H1 (cell line): ENCODE measurements around the gene CRYBA4. TPM values are rescaled to one million over a fixed set of nuclear protein-coding genes. Genes with fewer than 3 reads are reported as not detected.

Experiments
- CTCF ChIA-PET: fragments of 300-600 bp; sonication (Branson Sonifier 250); formaldehyde crosslinking; loops from one replicate; lab custom pipeline; 2021; ENCODE audit not compliant: partially characterized antibody; lab: Charles Lee
- POLR2A ChIA-PET: fragments of 300-600 bp; sonication (Branson Sonifier 250); formaldehyde crosslinking; loops from one replicate; lab custom pipeline; 2021; ENCODE audit warnings: inconsistent platforms; ENCODE audit not compliant: partially characterized antibody; lab: Charles Lee
- DNase-seq, 2 experiments: peaks; one replicate each; pipeline versions ENCODE4 v3.0.0 to v3.0.0-alpha.2; 2010 to 2022; ENCODE audit warnings: low spot score in 2 of 2, low read depth in 1 of 2, mixed read lengths in 1 of 2
- FAIRE-seq: peaks from 2 replicates; lab custom pipeline; 2011; peaks lifted over from hg19 to GRCh38; lab: Jason Lieb, UNC
- H2AFZ ChIP-seq: 2 replicates; pipeline ENCODE4 v1.8.1; 2012; ENCODE audit warnings: low read length, inconsistent platforms
- H2AK5ac ChIP-seq: 2 replicates; pipeline ENCODE4 v1.6.1; 2013; ENCODE audit warnings: low read depth, low read length
- H2BK120ac ChIP-seq: replicated peaks from 2 replicates; pipeline ENCODE3; 2013; ENCODE audit warnings: low read depth, low read length, inconsistent platforms
- H2BK12ac ChIP-seq: 2 replicates; pipeline ENCODE4 v1.6.1; 2013; ENCODE audit warnings: low read depth, low read length
- H2BK15ac ChIP-seq: 2 replicates; pipeline ENCODE4 v1.6.1; 2013; ENCODE audit warnings: low read length
- H2BK20ac ChIP-seq: 2 replicates; pipeline ENCODE4 v1.6.1; 2013; ENCODE audit warnings: low read length
- H2BK5ac ChIP-seq: 2 replicates; pipeline ENCODE4 v1.6.1; 2013; ENCODE audit warnings: low read depth, low read length
- H3K14ac ChIP-seq: 2 replicates; pipeline ENCODE4 v1.6.1; 2013; ENCODE audit warnings: inconsistent platforms; ENCODE audit not compliant: insufficient read length
- H3K18ac ChIP-seq: 2 replicates; pipeline ENCODE4 v1.6.1; 2013; ENCODE audit warnings: low read length; ENCODE audit errors: extremely low read depth
- H3K23ac ChIP-seq: 2 replicates; pipeline ENCODE4 v1.6.1; 2013; ENCODE audit warnings: inconsistent platforms; ENCODE audit not compliant: insufficient read length
- H3K23me2 ChIP-seq: 2 replicates; pipeline ENCODE4 v1.6.1; 2013; ENCODE audit warnings: low read depth, low read length
- H3K27ac ChIP-seq: 2 replicates; pipeline ENCODE4 v1.6.1; 2011; ENCODE audit warnings: low read depth, low read length, inconsistent platforms
- H3K27me3 ChIP-seq, 4 experiments: replicated peaks in 1 of 4; 1 replicate in 1 of 4; 2 replicates in 3 of 4; pipeline versions ENCODE4 v1.6.1 to v1.8.1; 2011 to 2013; ENCODE audit warnings: low read length in 3 of 4, mild to moderate bottlenecking in 3 of 4, inconsistent platforms in 2 of 4, mixed read lengths in 2 of 4, moderate library complexity in 1 of 4; ENCODE audit not compliant: control insufficient read depth in 3 of 4, insufficient read depth in 3 of 4; ENCODE audit errors: extremely low read depth in 1 of 4
- H3K36me3 ChIP-seq, 4 experiments: 2 replicates each; pipeline versions ENCODE4 v1.6.1 to v1.8.1; 2011 to 2013; ENCODE audit warnings: mild to moderate bottlenecking in 4 of 4, low read length in 3 of 4, moderate library complexity in 2 of 4, control low read depth in 1 of 4, inconsistent platforms in 1 of 4; ENCODE audit not compliant: insufficient read depth in 4 of 4, control insufficient read depth in 2 of 4
- H3K4ac ChIP-seq: replicated peaks from 2 replicates; pipeline ENCODE3; 2013; ENCODE audit warnings: low read length, low read depth, mixed read lengths, inconsistent platforms; ENCODE audit not compliant: insufficient read length
- H3K4me1 ChIP-seq, 4 experiments: replicated peaks in 1 of 4; 1 replicate in 1 of 4; 2 replicates in 3 of 4; pipeline versions ENCODE4 v1.6.1 to v1.8.1; 2011 to 2013; ENCODE audit warnings: low read length in 3 of 4, inconsistent platforms in 2 of 4, mixed read lengths in 1 of 4; ENCODE audit not compliant: insufficient read depth in 4 of 4, control insufficient read depth in 3 of 4
- H3K4me2 ChIP-seq, 2 experiments: 2 replicates each; pipeline versions ENCODE4 v1.6.1 to v1.8.1; 2011 to 2013; ENCODE audit warnings: low read depth in 2 of 2, low read length in 2 of 2, control low read depth in 1 of 2, inconsistent platforms in 1 of 2, mild to moderate bottlenecking in 1 of 2; ENCODE audit not compliant: insufficient read depth in 1 of 2
- H3K4me3 ChIP-seq, 4 experiments: fragments of 200-600, 300-600 bp in 1 of 4; sonication (generic), shearing (Covaris generic), sonication (Bioruptor Twin) in 1 of 4; 2 replicates each; pipeline versions ENCODE4 v1.5.1 to v1.8.1; 2011 to 2016; ENCODE audit warnings: low read length in 4 of 4, low read depth in 3 of 4, control low read depth in 2 of 4, inconsistent platforms in 2 of 4, mild to moderate bottlenecking in 2 of 4, mixed read lengths in 1 of 4, moderate library complexity in 1 of 4; ENCODE audit not compliant: insufficient read depth in 2 of 4; ENCODE audit errors: extremely low read depth in 1 of 4
- H3K56ac ChIP-seq: replicated peaks from 2 replicates; pipeline ENCODE3; 2013; ENCODE audit warnings: low read depth, mild to moderate bottlenecking, mixed read lengths, low read length, inconsistent platforms; ENCODE audit not compliant: insufficient read length
- H3K79me1 ChIP-seq: 2 replicates; pipeline ENCODE4 v1.6.1; 2013; ENCODE audit warnings: low read depth, low read length, control low read depth
- H3K79me2 ChIP-seq, 2 experiments: 2 replicates each; pipeline versions ENCODE4 v1.6.1 to v1.8.1; 2012 to 2013; ENCODE audit warnings: low read length in 2 of 2, mild to moderate bottlenecking in 2 of 2, inconsistent platforms in 1 of 2; ENCODE audit not compliant: insufficient read depth in 2 of 2, control insufficient read depth in 1 of 2
- H3K9ac ChIP-seq, 4 experiments: replicated peaks in 1 of 4; 1 replicate in 1 of 4; 2 replicates in 3 of 4; pipeline versions ENCODE4 v1.6.1 to v1.8.1; 2011 to 2013; ENCODE audit warnings: low read depth in 3 of 4, low read length in 3 of 4, control low read depth in 2 of 4, mild to moderate bottlenecking in 2 of 4, moderate library complexity in 2 of 4, inconsistent platforms in 1 of 4; ENCODE audit errors: extremely low read depth in 1 of 4
- H3K9me3 ChIP-seq, 2 experiments: 2 replicates each; pipeline versions ENCODE4 v1.6.1 to v1.8.1; 2012 to 2013; ENCODE audit warnings: mild to moderate bottlenecking in 2 of 2, moderate library complexity in 2 of 2, control low read depth in 1 of 2, inconsistent platforms in 1 of 2, low read depth in 1 of 2, low read length in 1 of 2, mixed read lengths in 1 of 2; ENCODE audit not compliant: insufficient read depth in 2 of 2
- H4K20me1 ChIP-seq, 2 experiments: replicated peaks in 1 of 2; 2 replicates each; pipeline versions ENCODE3 to v1.8.1; 2011 to 2013; ENCODE audit warnings: inconsistent platforms in 2 of 2, low read length in 2 of 2, mild to moderate bottlenecking in 1 of 2; ENCODE audit not compliant: insufficient read depth in 2 of 2, control insufficient read depth in 1 of 2
- H4K5ac ChIP-seq: 2 replicates; pipeline ENCODE4 v1.6.1; 2013; ENCODE audit warnings: low read length, low read depth, mixed read lengths, inconsistent platforms; ENCODE audit not compliant: insufficient read length
- H4K8ac ChIP-seq: 2 replicates; pipeline ENCODE4 v1.8.0; 2013; ENCODE audit warnings: mild to moderate bottlenecking, moderate library complexity, low read length, inconsistent platforms; ENCODE audit not compliant: insufficient read depth; ENCODE audit errors: extremely low read depth
- H4K91ac ChIP-seq: replicated peaks from 2 replicates; pipeline ENCODE3; 2013; ENCODE audit warnings: low read length, mixed read lengths, inconsistent platforms; ENCODE audit not compliant: insufficient read length
- CEBPB ChIP-seq: IDR thresholded peaks from 2 replicates; pipeline ENCODE4 v1.6.1; 2012; ENCODE audit warnings: low read depth, low read length
- CHD2 ChIP-seq: IDR thresholded peaks from 2 replicates; pipeline ENCODE4 v1.6.1; 2012; ENCODE audit warnings: low read length, improper control_type of control experiment
- CTBP2 ChIP-seq: IDR thresholded peaks from 2 replicates; pipeline ENCODE4 v1.7.0; 2011; ENCODE audit warnings: borderline replicate concordance, mild to moderate bottlenecking, moderate library complexity, mixed read lengths, low read length; ENCODE audit not compliant: insufficient read depth, insufficient read length
- GABPA ChIP-seq: IDR thresholded peaks from 2 replicates; pipeline ENCODE4 v1.6.1; 2011; ENCODE audit warnings: mild to moderate bottlenecking, low read length, moderate library complexity, borderline replicate concordance; ENCODE audit not compliant: insufficient read depth
- JUN ChIP-seq: IDR thresholded peaks from 2 replicates; pipeline ENCODE4 v1.6.1; 2011; ENCODE audit warnings: low read depth, mild to moderate bottlenecking, improper control_type of control experiment, low read length
- KDM4A ChIP-seq: IDR thresholded peaks from one replicate; pipeline ENCODE4 v1.7.1; 2012; ENCODE audit warnings: low read depth, mild to moderate bottlenecking, moderate library complexity, low read length, inconsistent platforms; ENCODE audit not compliant: severe bottlenecking
- KDM5A ChIP-seq: fragments of 200-600 bp; IDR thresholded peaks from 2 replicates; pipeline ENCODE4 v1.7.1; 2012; ENCODE audit warnings: mild to moderate bottlenecking, low read length, inconsistent platforms, mixed read lengths
- RAD21 ChIP-seq, 2 experiments: IDR thresholded peaks in 1 of 2; conservative IDR thresholded peaks in 1 of 2; 2 replicates each; pipeline ENCODE4 v1.6.1; 2011; ENCODE audit warnings: low read depth in 2 of 2, low read length in 2 of 2, improper control_type of control experiment in 1 of 2, inconsistent platforms in 1 of 2, mild to moderate bottlenecking in 1 of 2, moderate library complexity in 1 of 2
- RBBP5 ChIP-seq: IDR thresholded peaks from 2 replicates; pipeline ENCODE4 v1.7.1; 2012; ENCODE audit warnings: low read depth, mild to moderate bottlenecking, inconsistent platforms, low read length, moderate library complexity, borderline replicate concordance
- SP2 ChIP-seq: IDR thresholded peaks from 2 replicates; pipeline ENCODE4 v1.6.1; 2012; ENCODE audit warnings: mild to moderate bottlenecking, low read length, inconsistent platforms
- SRF ChIP-seq: IDR thresholded peaks from 2 replicates; pipeline ENCODE4 v1.6.1; 2011; ENCODE audit warnings: mild to moderate bottlenecking, low read depth, low read length, moderate library complexity
- SUZ12 ChIP-seq: fragments of 200-600 bp; sonication (generic); IDR thresholded peaks from 2 replicates; pipeline ENCODE4 v1.6.1; 2012; ENCODE audit warnings: mild to moderate bottlenecking, inconsistent platforms, low read length, moderate library complexity, mixed read lengths
- TAF1 ChIP-seq: IDR thresholded peaks from 2 replicates; pipeline ENCODE4 v1.6.1; 2011; ENCODE audit warnings: mild to moderate bottlenecking, low read depth, low read length
- TAF7 ChIP-seq: optimal IDR thresholded peaks from 2 replicates; pipeline ENCODE3; 2011; ENCODE audit warnings: low read depth, mild to moderate bottlenecking, inconsistent platforms, low read length, moderate library complexity, borderline replicate concordance
- WGBS, 2 experiments: shearing (Covaris generic) in 1 of 2; methylation state at CpG; one replicate each; pipeline versions ENCODE4 v1.1.6 to v1.1.7; 2013 to 2015; ENCODE audit warnings: low lambda C conversion rate in 2 of 2, mixed read lengths in 2 of 2, inconsistent platforms in 1 of 2, low coverage in 1 of 2, missing lambda C conversion rate in 1 of 2; ENCODE audit not compliant: insufficient replicate concordance in 2 of 2, insufficient coverage in 1 of 2, insufficient read length in 1 of 2; ENCODE audit errors: extremely low coverage in 1 of 2, missing lambda C conversion rate in 1 of 2; 5-methylcytosine and 5-hydroxymethylcytosine counted together
- polyA plus RNA-seq, 7 experiments: library from polyadenylated mRNA; depleted of rRNA in 3 of 7; stranded (reverse) in 5 of 7; unstranded in 2 of 7; fragments of >200 nt in 5 of 7; fragments of 200-250 nt in 2 of 7; gene quantifications; 1 replicate in 5 of 7; 2 replicates in 1 of 7; 4 replicates in 1 of 7; pipeline versions ENCODE4 v1.2.1 to v1.2.3, GENCODE V29; 2011 to 2013; ENCODE audit warnings: missing spikeins in 2 of 7, mixed read lengths in 2 of 7
- total RNA-seq: library from RNA; stranded (reverse); fragmentation: NEBNext Ultra II Directional; extraction: Animal tissue kit (Norgen Biotek cat#: 25700); gene quantifications from 2 replicates; pipeline ENCODE4 v1.2.1, GENCODE V29; 2021

The CRYBA4 gene
- total and polyA plus RNA-seq, 2 of the 8 experiments (the other 6 are each of a cell fraction or from before 2014, with no cell fraction given): 0.67 to 3.1 TPM

GRCh38 chr22:26658161-26658560 lies 36.4 kb downstream of the CRYBA4 start:
- H3K36me3 ChIP-seq: peaks cover 0 to 6% (median 3%) of the 10 kb centered on the region in 4 experiments; a peak in 4 of 8 replicates
- H2BK12ac ChIP-seq: peak overlapping the region; percentile 22; the same call in 1 of the 2 replicates
- no peak overlapping the region for H3K23ac ChIP-seq
- ChIA-PET POLR2A (interaction anchor here (0.6 to 7.9 kb wide), 5 partner anchors 10 to 156 kb away, joined by 3 to 43 read pairs (median 3); no protein-coding TSS in a partner anchor), CTCF (no interaction called here)
- H2BK20ac ChIP-seq: peak overlapping the region; percentile 74; the same call in 1 of the 2 replicates
- H3K4me1 ChIP-seq: peaks cover 10 to 21% (median 13%) of the 10 kb centered on the region in 4 experiments
- H2BK5ac ChIP-seq: no peak overlapping the region
- H3K27ac ChIP-seq: no peak overlapping the region
- no peaks in the 10 kb centered on the region for H3K9me3 ChIP-seq
- DNase-seq (no peak), FAIRE-seq (no peak)
- peak overlapping the region; percentile 8 to 44 (median 19); a peak in 3 of 7 replicates for H3K9ac ChIP-seq
- no peaks in the 10 kb centered on the region; a peak in 1 of 7 replicates for H3K27me3 ChIP-seq
- peak overlapping the region; percentile 71 to 96 (median 82) for H3K4me3 ChIP-seq
- no peak overlapping the region for H4K91ac ChIP-seq
- peak overlapping the region; percentile 44; the same call in 1 of the 2 replicates for H3K18ac ChIP-seq
- H3K14ac ChIP-seq: no peak overlapping the region
- no peak overlapping the region for H2BK120ac ChIP-seq
- peaks cover 0 to 34% of the 10 kb centered on the region in 2 experiments; a peak in 2 of 4 replicates for H3K79me2 ChIP-seq
- H2BK15ac ChIP-seq: no peak overlapping the region
- no peak overlapping the region for H2AK5ac ChIP-seq
- H3K56ac ChIP-seq: no peak overlapping the region
- peak overlapping the region; percentile 71 to 82 for H3K4me2 ChIP-seq
- H3K79me1 ChIP-seq: 0 out of 2 replicates have a peak, but pooled peaks cover 3% of the 10 kb centered on the region
- H3K23me2 ChIP-seq: peaks cover 15% of the 10 kb centered on the region
- no peak overlapping the region for H4K8ac ChIP-seq
- H4K5ac ChIP-seq: no peak overlapping the region
- no peak overlapping the region for H2AFZ ChIP-seq
- H3K4ac ChIP-seq: no peak overlapping the region
- 8% methylated on average over 11 of the region's 11 CpGs; no CpG with 5 or more reads in 1 of the 2 experiments for WGBS, 2 experiments
- no peaks in the 10 kb centered on the region for H4K20me1 ChIP-seq
- TF ChIP-seq JUN (no peak), GABPA (no peak), RBBP5 (no peak), KDM5A (no peak), CHD2 (no peak), TAF1 (no peak), KDM4A (no peak), SP2 (no peak), SUZ12 (no peak), RAD21 (IDR thresholded peaks at IDR 0.05 in 1 of 2, conservative IDR thresholded peaks at IDR 0.05 in 1 of 2; ENCODE audit: low read depth in 2 of 2, low read length in 2 of 2) (no peak), CEBPB (no peak), SRF (no peak), TAF7 (no peak), CTBP2 (no peak)
